GM12891 (cell line): ENCODE data around the gene LTB.

Experiments used
- PAX5 ChIP-seq: IDR thresholded peaks from 2 replicates; pipeline ENCODE4 v1.6.1; 2011; ENCODE audit warnings: low read length, moderate library complexity, mild to moderate bottlenecking; ENCODE audit not compliant: insufficient read depth, severe bottlenecking
- POLR2A ChIP-seq: IDR thresholded peaks from 2 replicates; pipeline ENCODE4 v1.6.1; 2011; ENCODE audit warnings: low read depth, low read length, control low read depth
- POLR2AphosphoS5 ChIP-seq: IDR thresholded peaks from 2 replicates; pipeline ENCODE4 v1.6.1; 2011; ENCODE audit warnings: low read depth, low read length, control low read depth
- SPI1 ChIP-seq: IDR thresholded peaks from 2 replicates; pipeline ENCODE4 v1.6.1; 2011; ENCODE audit warnings: low read depth, low read length, control low read depth
- TAF1 ChIP-seq: IDR thresholded peaks from 2 replicates; pipeline ENCODE4 v1.6.1; 2011; ENCODE audit warnings: low read depth, low read length, control low read depth

DNA sequence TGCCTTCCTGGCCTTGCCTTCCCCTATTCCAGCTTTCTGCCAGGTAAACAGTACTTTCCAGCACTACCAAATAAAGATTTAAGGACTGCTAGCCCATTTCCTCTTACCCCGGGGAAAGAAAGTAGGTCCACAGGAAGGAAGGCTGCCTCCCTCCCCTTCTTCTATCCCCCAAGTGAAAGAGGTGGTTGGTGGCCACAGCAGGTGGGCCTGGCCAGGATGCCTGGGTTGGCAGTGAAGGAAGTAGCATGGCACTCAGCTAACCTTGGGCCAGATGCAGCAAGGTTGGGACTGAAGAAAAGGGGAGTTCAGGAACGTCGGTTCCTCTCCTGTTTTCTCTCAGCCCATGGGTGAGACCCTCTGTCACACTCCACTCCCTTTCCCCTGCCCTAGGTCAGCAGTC is 25.9 kb downstream of the LTB start:
- TF ChIP-seq POLR2AphosphoS5 (no peak), POLR2A (no peak), TAF1 (no peak), SPI1 (no peak), PAX5 (no peak)
